H1 (cell line): ENCODE data around the gene HRCT1. TPM values are rescaled to one million over a fixed set of nuclear protein-coding genes. Genes with fewer than 3 reads are reported as not detected.

Source experiments
- CTCF ChIA-PET: fragments of 300-600 bp; sonication (Branson Sonifier 250); formaldehyde crosslinking; loops from one replicate; lab custom pipeline; 2021; ENCODE audit not compliant: partially characterized antibody; lab: Charles Lee
- POLR2A ChIA-PET: fragments of 300-600 bp; sonication (Branson Sonifier 250); formaldehyde crosslinking; loops from one replicate; lab custom pipeline; 2021; ENCODE audit warnings: inconsistent platforms; ENCODE audit not compliant: partially characterized antibody; lab: Charles Lee
- DNase-seq, 2 experiments: peaks; one replicate each; pipeline versions ENCODE4 v3.0.0 to v3.0.0-alpha.2; 2010 to 2022; ENCODE audit warnings: low spot score in 2 of 2, low read depth in 1 of 2, mixed read lengths in 1 of 2
- FAIRE-seq: peaks from 2 replicates; lab custom pipeline; 2011; peaks lifted over from hg19 to GRCh38; lab: Jason Lieb, UNC
- H2AFZ ChIP-seq: 2 replicates; pipeline ENCODE4 v1.8.1; 2012; ENCODE audit warnings: low read length, inconsistent platforms
- H2AK5ac ChIP-seq: 2 replicates; pipeline ENCODE4 v1.6.1; 2013; ENCODE audit warnings: low read depth, low read length
- H2BK120ac ChIP-seq: replicated peaks from 2 replicates; pipeline ENCODE3; 2013; ENCODE audit warnings: low read depth, low read length, inconsistent platforms
- H2BK12ac ChIP-seq: 2 replicates; pipeline ENCODE4 v1.6.1; 2013; ENCODE audit warnings: low read depth, low read length
- H2BK15ac ChIP-seq: 2 replicates; pipeline ENCODE4 v1.6.1; 2013; ENCODE audit warnings: low read length
- H2BK20ac ChIP-seq: 2 replicates; pipeline ENCODE4 v1.6.1; 2013; ENCODE audit warnings: low read length
- H2BK5ac ChIP-seq: 2 replicates; pipeline ENCODE4 v1.6.1; 2013; ENCODE audit warnings: low read depth, low read length
- H3K14ac ChIP-seq: 2 replicates; pipeline ENCODE4 v1.6.1; 2013; ENCODE audit warnings: inconsistent platforms; ENCODE audit not compliant: insufficient read length
- H3K18ac ChIP-seq: 2 replicates; pipeline ENCODE4 v1.6.1; 2013; ENCODE audit warnings: low read length; ENCODE audit errors: extremely low read depth
- H3K23ac ChIP-seq: 2 replicates; pipeline ENCODE4 v1.6.1; 2013; ENCODE audit warnings: inconsistent platforms; ENCODE audit not compliant: insufficient read length
- H3K23me2 ChIP-seq: 2 replicates; pipeline ENCODE4 v1.6.1; 2013; ENCODE audit warnings: low read depth, low read length
- H3K27ac ChIP-seq: 2 replicates; pipeline ENCODE4 v1.6.1; 2011; ENCODE audit warnings: low read depth, low read length, inconsistent platforms
- H3K27me3 ChIP-seq, 4 experiments: replicated peaks in 1 of 4; 1 replicate in 1 of 4; 2 replicates in 3 of 4; pipeline versions ENCODE4 v1.6.1 to v1.8.1; 2011 to 2013; ENCODE audit warnings: low read length in 3 of 4, mild to moderate bottlenecking in 3 of 4, inconsistent platforms in 2 of 4, mixed read lengths in 2 of 4, moderate library complexity in 1 of 4; ENCODE audit not compliant: control insufficient read depth in 3 of 4, insufficient read depth in 3 of 4; ENCODE audit errors: extremely low read depth in 1 of 4
- H3K36me3 ChIP-seq, 4 experiments: 2 replicates each; pipeline versions ENCODE4 v1.6.1 to v1.8.1; 2011 to 2013; ENCODE audit warnings: mild to moderate bottlenecking in 4 of 4, low read length in 3 of 4, moderate library complexity in 2 of 4, control low read depth in 1 of 4, inconsistent platforms in 1 of 4; ENCODE audit not compliant: insufficient read depth in 4 of 4, control insufficient read depth in 2 of 4
- H3K4ac ChIP-seq: replicated peaks from 2 replicates; pipeline ENCODE3; 2013; ENCODE audit warnings: low read length, low read depth, mixed read lengths, inconsistent platforms; ENCODE audit not compliant: insufficient read length
- H3K4me1 ChIP-seq, 4 experiments: replicated peaks in 1 of 4; 1 replicate in 1 of 4; 2 replicates in 3 of 4; pipeline versions ENCODE4 v1.6.1 to v1.8.1; 2011 to 2013; ENCODE audit warnings: low read length in 3 of 4, inconsistent platforms in 2 of 4, mixed read lengths in 1 of 4; ENCODE audit not compliant: insufficient read depth in 4 of 4, control insufficient read depth in 3 of 4
- H3K4me2 ChIP-seq, 2 experiments: 2 replicates each; pipeline versions ENCODE4 v1.6.1 to v1.8.1; 2011 to 2013; ENCODE audit warnings: low read depth in 2 of 2, low read length in 2 of 2, control low read depth in 1 of 2, inconsistent platforms in 1 of 2, mild to moderate bottlenecking in 1 of 2; ENCODE audit not compliant: insufficient read depth in 1 of 2
- H3K4me3 ChIP-seq, 4 experiments: fragments of 200-600, 300-600 bp in 1 of 4; sonication (generic), shearing (Covaris generic), sonication (Bioruptor Twin) in 1 of 4; 2 replicates each; pipeline versions ENCODE4 v1.5.1 to v1.8.1; 2011 to 2016; ENCODE audit warnings: low read length in 4 of 4, low read depth in 3 of 4, control low read depth in 2 of 4, inconsistent platforms in 2 of 4, mild to moderate bottlenecking in 2 of 4, mixed read lengths in 1 of 4, moderate library complexity in 1 of 4; ENCODE audit not compliant: insufficient read depth in 2 of 4; ENCODE audit errors: extremely low read depth in 1 of 4
- H3K56ac ChIP-seq: replicated peaks from 2 replicates; pipeline ENCODE3; 2013; ENCODE audit warnings: low read depth, mild to moderate bottlenecking, mixed read lengths, low read length, inconsistent platforms; ENCODE audit not compliant: insufficient read length
- H3K79me1 ChIP-seq: 2 replicates; pipeline ENCODE4 v1.6.1; 2013; ENCODE audit warnings: low read depth, low read length, control low read depth
- H3K79me2 ChIP-seq, 2 experiments: 2 replicates each; pipeline versions ENCODE4 v1.6.1 to v1.8.1; 2012 to 2013; ENCODE audit warnings: low read length in 2 of 2, mild to moderate bottlenecking in 2 of 2, inconsistent platforms in 1 of 2; ENCODE audit not compliant: insufficient read depth in 2 of 2, control insufficient read depth in 1 of 2
- H3K9ac ChIP-seq, 4 experiments: replicated peaks in 1 of 4; 1 replicate in 1 of 4; 2 replicates in 3 of 4; pipeline versions ENCODE4 v1.6.1 to v1.8.1; 2011 to 2013; ENCODE audit warnings: low read depth in 3 of 4, low read length in 3 of 4, control low read depth in 2 of 4, mild to moderate bottlenecking in 2 of 4, moderate library complexity in 2 of 4, inconsistent platforms in 1 of 4; ENCODE audit errors: extremely low read depth in 1 of 4
- H3K9me3 ChIP-seq, 2 experiments: 2 replicates each; pipeline versions ENCODE4 v1.6.1 to v1.8.1; 2012 to 2013; ENCODE audit warnings: mild to moderate bottlenecking in 2 of 2, moderate library complexity in 2 of 2, control low read depth in 1 of 2, inconsistent platforms in 1 of 2, low read depth in 1 of 2, low read length in 1 of 2, mixed read lengths in 1 of 2; ENCODE audit not compliant: insufficient read depth in 2 of 2
- H4K20me1 ChIP-seq, 2 experiments: replicated peaks in 1 of 2; 2 replicates each; pipeline versions ENCODE3 to v1.8.1; 2011 to 2013; ENCODE audit warnings: inconsistent platforms in 2 of 2, low read length in 2 of 2, mild to moderate bottlenecking in 1 of 2; ENCODE audit not compliant: insufficient read depth in 2 of 2, control insufficient read depth in 1 of 2
- H4K5ac ChIP-seq: 2 replicates; pipeline ENCODE4 v1.6.1; 2013; ENCODE audit warnings: low read length, low read depth, mixed read lengths, inconsistent platforms; ENCODE audit not compliant: insufficient read length
- H4K8ac ChIP-seq: 2 replicates; pipeline ENCODE4 v1.8.0; 2013; ENCODE audit warnings: mild to moderate bottlenecking, moderate library complexity, low read length, inconsistent platforms; ENCODE audit not compliant: insufficient read depth; ENCODE audit errors: extremely low read depth
- H4K91ac ChIP-seq: replicated peaks from 2 replicates; pipeline ENCODE3; 2013; ENCODE audit warnings: low read length, mixed read lengths, inconsistent platforms; ENCODE audit not compliant: insufficient read length
- BCL11A ChIP-seq, 2 experiments: IDR thresholded peaks; one replicate each; pipeline ENCODE4 v1.6.1; 2011; ENCODE audit warnings: low read depth in 2 of 2, low read length in 2 of 2, mild to moderate bottlenecking in 2 of 2
- CHD2 ChIP-seq: IDR thresholded peaks from 2 replicates; pipeline ENCODE4 v1.6.1; 2012; ENCODE audit warnings: low read length, improper control_type of control experiment
- CTBP2 ChIP-seq: IDR thresholded peaks from 2 replicates; pipeline ENCODE4 v1.7.0; 2011; ENCODE audit warnings: borderline replicate concordance, mild to moderate bottlenecking, moderate library complexity, mixed read lengths, low read length; ENCODE audit not compliant: insufficient read depth, insufficient read length
- CTCF ChIP-seq, 3 experiments: IDR thresholded peaks; 1 replicate in 2 of 3; 2 replicates in 1 of 3; pipeline versions ENCODE4 v1.5.1 to v1.6.1; 2011; ENCODE audit warnings: low read length in 3 of 3, mild to moderate bottlenecking in 3 of 3, inconsistent platforms in 2 of 3, low read depth in 1 of 3, moderate library complexity in 1 of 3; ENCODE audit not compliant: insufficient read depth in 1 of 3; ENCODE audit errors: control extremely low read depth in 1 of 3
- E2F6 ChIP-seq: IDR thresholded peaks from 2 replicates; pipeline ENCODE4 v1.6.1; 2012; ENCODE audit warnings: inconsistent platforms
- GTF2F1 ChIP-seq: IDR thresholded peaks from 2 replicates; pipeline ENCODE4 v1.6.1; 2012; ENCODE audit warnings: low read depth, low read length, improper control_type of control experiment, borderline replicate concordance
- PHF8 ChIP-seq: fragments of 200-600 bp; sonication (generic); conservative IDR thresholded peaks from 2 replicates; pipeline ENCODE4 v1.7.1; 2012; ENCODE audit warnings: low read depth, mild to moderate bottlenecking, inconsistent platforms, low read length, moderate library complexity
- RAD21 ChIP-seq, 2 experiments: IDR thresholded peaks in 1 of 2; conservative IDR thresholded peaks in 1 of 2; 2 replicates each; pipeline ENCODE4 v1.6.1; 2011; ENCODE audit warnings: low read depth in 2 of 2, low read length in 2 of 2, improper control_type of control experiment in 1 of 2, inconsistent platforms in 1 of 2, mild to moderate bottlenecking in 1 of 2, moderate library complexity in 1 of 2
- SP2 ChIP-seq: IDR thresholded peaks from 2 replicates; pipeline ENCODE4 v1.6.1; 2012; ENCODE audit warnings: mild to moderate bottlenecking, low read length, inconsistent platforms
- TBP ChIP-seq: IDR thresholded peaks from 2 replicates; pipeline ENCODE4 v1.6.1; 2011; ENCODE audit warnings: low read depth, low read length, improper control_type of control experiment
- ZNF274 ChIP-seq: IDR thresholded peaks from 2 replicates; pipeline ENCODE4 v1.7.0; 2012; ENCODE audit warnings: low read length, borderline replicate concordance; ENCODE audit errors: extremely low read depth
- WGBS, 2 experiments: shearing (Covaris generic) in 1 of 2; methylation state at CpG; one replicate each; pipeline versions ENCODE4 v1.1.6 to v1.1.7; 2013 to 2015; ENCODE audit warnings: low lambda C conversion rate in 2 of 2, mixed read lengths in 2 of 2, inconsistent platforms in 1 of 2, low coverage in 1 of 2, missing lambda C conversion rate in 1 of 2; ENCODE audit not compliant: insufficient replicate concordance in 2 of 2, insufficient coverage in 1 of 2, insufficient read length in 1 of 2; ENCODE audit errors: extremely low coverage in 1 of 2, missing lambda C conversion rate in 1 of 2; 5-methylcytosine and 5-hydroxymethylcytosine counted together
- polyA plus RNA-seq, 7 experiments: library from polyadenylated mRNA; depleted of rRNA in 3 of 7; stranded (reverse) in 5 of 7; unstranded in 2 of 7; fragments of >200 nt in 5 of 7; fragments of 200-250 nt in 2 of 7; gene quantifications; 1 replicate in 5 of 7; 2 replicates in 1 of 7; 4 replicates in 1 of 7; pipeline versions ENCODE4 v1.2.1 to v1.2.3, GENCODE V29; 2011 to 2013; ENCODE audit warnings: missing spikeins in 2 of 7, mixed read lengths in 2 of 7
- total RNA-seq: library from RNA; stranded (reverse); fragmentation: NEBNext Ultra II Directional; extraction: Animal tissue kit (Norgen Biotek cat#: 25700); gene quantifications from 2 replicates; pipeline ENCODE4 v1.2.1, GENCODE V29; 2021

The HRCT1 gene
- total and polyA plus RNA-seq, 2 of the 8 experiments (the other 6 are each of a cell fraction or from before 2014, with no cell fraction given): not detected

DNA sequence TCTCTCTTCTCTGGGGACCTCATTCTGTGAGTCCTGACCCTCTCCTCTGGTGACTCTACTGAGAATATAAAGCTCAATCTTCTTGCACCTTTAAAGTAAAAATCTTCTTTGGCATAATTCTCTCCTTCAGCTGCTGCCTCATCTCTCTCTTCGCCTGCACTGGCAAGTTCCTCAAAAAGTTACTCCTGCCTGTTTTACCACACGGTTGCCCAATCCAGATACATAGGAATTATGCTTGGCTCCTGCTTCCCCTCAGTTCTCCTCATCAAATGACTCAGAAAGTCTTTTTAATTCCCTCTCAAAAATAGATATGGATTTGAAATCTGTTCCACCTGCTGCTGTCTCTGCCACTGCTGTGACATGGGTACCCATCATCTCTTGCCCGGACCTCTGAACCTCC is 14.4 kb upstream of the HRCT1 start:
- no peaks in the 10 kb centered on the region for H4K20me1 ChIP-seq
- H3K9me3 ChIP-seq: no peaks in the 10 kb centered on the region
- H2BK15ac ChIP-seq: no peak overlapping the region
- no peaks in the 10 kb centered on the region for H3K27me3 ChIP-seq
- H3K18ac ChIP-seq: no peak overlapping the region
- FAIRE-seq (no peak), DNase-seq (no peak)
- H3K9ac ChIP-seq: no peak overlapping the region
- H3K4me2 ChIP-seq: no peak overlapping the region
- H2BK12ac ChIP-seq: no peak overlapping the region
- no peak overlapping the region for H2BK20ac ChIP-seq
- ChIA-PET CTCF (interaction anchor here (0.7 to 1.6 kb wide), 10 partner anchors 9 to 447 kb away, joined by 3 to 7 read pairs (median 4); partner anchors contain the start of gene SPAAR), POLR2A (no interaction called here)
- no peak overlapping the region for H3K4ac ChIP-seq
- no peak overlapping the region for H3K27ac ChIP-seq
- H3K23ac ChIP-seq: no peak overlapping the region
- no peak overlapping the region for H2BK5ac ChIP-seq
- no peaks in the 10 kb centered on the region for H3K79me2 ChIP-seq
- H4K5ac ChIP-seq: no peak overlapping the region
- H3K4me1 ChIP-seq: no peaks in the 10 kb centered on the region
- H3K14ac ChIP-seq: no peak overlapping the region
- no peak overlapping the region for H4K8ac ChIP-seq
- H2BK120ac ChIP-seq: no peak overlapping the region
- WGBS, 2 experiments: 82% methylated on average over 3 of the region's 3 CpGs; no CpG with 5 or more reads in 1 of the 2 experiments
- H3K36me3 ChIP-seq: no peaks in the 10 kb centered on the region
- no peak overlapping the region for H4K91ac ChIP-seq
- no peaks in the 10 kb centered on the region for H3K79me1 ChIP-seq
- H2AK5ac ChIP-seq: no peak overlapping the region
- no peak overlapping the region for H2AFZ ChIP-seq
- H3K23me2 ChIP-seq: no peaks in the 10 kb centered on the region
- no peak overlapping the region for H3K4me3 ChIP-seq
- H3K56ac ChIP-seq: no peak overlapping the region
- TF ChIP-seq CTBP2 (no peak), E2F6 (no peak), BCL11A (IDR thresholded peaks at IDR 0.05; ENCODE audit: low read depth in 2 of 2, low read length in 2 of 2) (no peak), ZNF274 (no peak), CHD2 (no peak), CTCF (IDR thresholded peaks at IDR 0.05; ENCODE audit: control extremely low read depth in 1 of 3, insufficient read depth in 1 of 3, low read depth in 1 of 3, low read length in 3 of 3) (no peak), RAD21 (IDR thresholded peaks at IDR 0.05 in 1 of 2, conservative IDR thresholded peaks at IDR 0.05 in 1 of 2; ENCODE audit: low read depth in 2 of 2, low read length in 2 of 2) (no peak), GTF2F1 (no peak), TBP (no peak), SP2 (no peak), PHF8 (no peak)
